HG03558 (cell line): ENCODE results near the gene SNAI1.

Experiments
- ATAC-seq: cut with Tn5 transposase; IDR thresholded peaks from one replicate; pipeline ENCODE4 v1.9.1; 2021; ENCODE audit warnings: moderate number of reproducible peaks; ENCODE audit not compliant: unreplicated experiment; ENCODE audit errors: extremely low read depth

The SNAI1 gene

GRCh38 chr20:50029083-50029696, 46.4 kb downstream of the SNAI1 start:
- ATAC-seq, result no peak

GRCh38 chr20:50029697-50030461, 47.1 kb downstream of the SNAI1 start:
- no peak for ATAC-seq

- ATAC-seq, result no peak
Measured at GRCh38 chr20:50032955-50033666, 50.3 kb downstream of the SNAI1 start.

- no peak for ATAC-seq
Measured at GRCh38 chr20:50034567-50035180, 51.9 kb downstream of the SNAI1 start.

GRCh38 chr20:50036703-50037102, 53.9 kb downstream of the SNAI1 start:
- ATAC-seq, result no peak

- no peak for ATAC-seq
Measured at GRCh38 chr20:50037123-50037522, 54.3 kb downstream of the SNAI1 start.

GRCh38 chr20:50037575-50037974, 54.8 kb downstream of the SNAI1 start:
- ATAC-seq, result no peak

GRCh38 chr20:50038169-50038568, 55.4 kb downstream of the SNAI1 start:
- no peak for ATAC-seq
